KOPT-K1 (cell line): Measurements from ENCODE around the gene THRB.
"Not testable (repeated sequence)": the region's sequence is repeated elsewhere in the genome, so short reads cannot be mapped to it uniquely, and the experiment has no call there.

Experiments
- H3K27ac ChIP-seq: fragments of 200-600 bp; sonication (generic); 2 replicates; pipeline ENCODE4 v1.5.1; 2016; ENCODE audit warnings: antibody characterized with exemption, mild to moderate bottlenecking, low read depth, low read length; ENCODE audit not compliant: poor library complexity, severe bottlenecking
- H3K36me3 ChIP-seq: fragments of 200-600 bp; sonication (generic); 2 replicates; pipeline ENCODE4 v1.5.1; 2017; ENCODE audit warnings: antibody characterized with exemption, mild to moderate bottlenecking, low read length, moderate library complexity; ENCODE audit not compliant: insufficient read depth
- H3K9me3 ChIP-seq: fragments of 200-600 bp; sonication (generic); 2 replicates; pipeline ENCODE4 v1.5.1; 2017; ENCODE audit warnings: antibody characterized with exemption, low read length, mild to moderate bottlenecking; ENCODE audit not compliant: insufficient read depth, poor library complexity, severe bottlenecking

THRB gene

DNA sequence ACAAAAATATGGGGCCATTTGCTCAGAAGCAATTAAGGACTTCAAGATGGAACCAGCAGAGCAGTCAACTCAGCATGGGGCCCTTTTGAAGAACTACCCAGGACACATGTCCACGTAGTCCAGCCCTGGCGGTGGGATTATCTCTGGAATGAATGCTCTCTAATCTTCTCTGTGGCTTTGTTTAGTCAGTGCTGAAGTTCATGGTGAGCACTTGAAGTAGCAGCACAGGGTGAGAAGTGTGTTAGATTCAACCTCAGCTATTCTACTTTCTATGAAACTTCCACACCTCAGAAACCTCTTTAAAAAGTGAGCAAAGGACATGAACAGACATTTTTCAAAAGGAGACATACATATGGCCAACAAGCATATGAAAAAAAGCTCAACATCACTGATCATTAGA is 74.4 kb downstream of the THRB start:
- Histone ChIP-seq H3K36me3 (no peaks in the 10 kb centered on the region), H3K9me3 (no peaks in the 10 kb centered on the region), H3K27ac (no peak overlapping the region)

DNA sequence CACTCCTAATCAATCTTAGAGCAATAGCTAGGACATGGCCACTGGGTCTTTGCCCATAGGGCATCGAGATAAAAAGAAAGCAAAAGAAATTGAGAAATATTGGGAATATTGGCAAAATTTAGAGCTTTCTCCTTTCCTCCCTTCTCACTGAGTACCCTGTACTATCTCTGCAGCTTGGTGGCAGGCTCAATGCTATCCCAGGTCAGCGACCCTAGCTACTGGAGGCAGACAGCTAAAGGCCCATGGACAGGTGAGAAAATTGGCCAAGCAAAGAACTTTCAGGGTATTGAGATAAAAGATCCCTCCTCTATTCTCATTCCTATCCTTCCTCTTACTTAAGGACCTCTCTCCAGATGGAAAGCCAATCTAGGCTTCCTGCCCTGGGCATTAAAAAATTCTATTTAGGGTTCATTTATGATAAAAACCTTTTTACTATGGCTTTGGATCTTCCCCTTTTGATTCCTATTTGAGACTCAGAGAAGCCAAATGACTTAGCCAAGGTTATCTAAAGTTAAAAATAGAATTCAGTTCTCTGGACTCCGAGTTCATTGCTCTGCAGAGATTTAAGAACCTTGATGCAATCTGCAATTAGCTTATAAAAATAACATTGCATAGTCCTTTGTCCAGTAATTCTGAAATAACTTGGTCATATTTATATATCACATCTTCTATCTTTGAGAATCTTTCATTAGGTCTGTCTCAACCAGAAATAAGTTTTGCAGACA is 75.4 kb downstream of the THRB start:
- Histone ChIP-seq H3K9me3 (no peaks in the 10 kb centered on the region), H3K27ac (no peak overlapping the region), H3K36me3 (no peaks in the 10 kb centered on the region)

DNA sequence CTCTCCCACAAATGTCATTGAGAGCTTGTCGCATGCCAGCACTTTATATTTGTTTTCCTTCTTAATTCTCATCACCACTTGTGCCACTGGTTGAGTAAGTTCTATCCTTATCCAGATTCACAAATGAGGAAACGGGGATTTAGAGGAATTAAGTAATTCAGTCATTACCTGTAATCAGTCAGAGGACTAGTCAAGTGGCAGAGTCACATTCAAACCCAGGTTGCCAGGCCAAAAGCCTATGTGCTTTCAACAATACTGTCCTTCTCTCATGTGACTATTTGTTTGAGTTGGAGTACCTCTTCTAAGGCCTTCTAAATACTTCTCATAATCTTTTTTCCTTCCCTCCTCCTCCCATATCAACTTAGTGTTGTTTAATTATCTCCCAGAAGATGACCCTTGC is 76.9 kb downstream of the THRB start:
- Histone ChIP-seq H3K9me3 (no peaks in the 10 kb centered on the region), H3K36me3 (no peaks in the 10 kb centered on the region), H3K27ac (no peak overlapping the region)

DNA sequence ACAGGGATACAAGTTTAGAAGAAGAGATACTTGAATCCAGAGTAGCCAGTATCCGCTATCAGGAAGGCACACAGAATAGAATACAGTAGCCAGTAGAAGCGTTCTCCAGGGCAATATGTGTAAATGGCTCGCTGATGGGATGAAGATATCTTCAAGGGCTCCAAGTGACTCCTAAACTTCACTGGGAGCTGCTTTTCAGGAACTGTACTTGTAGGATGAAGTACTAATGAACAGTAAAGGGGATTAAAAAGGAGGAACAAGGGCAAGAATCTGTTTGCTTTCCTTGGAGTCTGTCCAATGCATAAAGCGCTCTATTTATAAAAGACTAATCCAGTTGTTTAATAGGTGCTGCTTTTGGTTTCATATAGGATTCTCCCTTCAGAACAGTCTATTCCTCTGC is 78.4 kb downstream of the THRB start:
- H3K36me3 ChIP-seq, result no peaks in the 10 kb centered on the region
- no peak overlapping the region for H3K27ac ChIP-seq
- H3K9me3 ChIP-seq, result no peaks in the 10 kb centered on the region

DNA sequence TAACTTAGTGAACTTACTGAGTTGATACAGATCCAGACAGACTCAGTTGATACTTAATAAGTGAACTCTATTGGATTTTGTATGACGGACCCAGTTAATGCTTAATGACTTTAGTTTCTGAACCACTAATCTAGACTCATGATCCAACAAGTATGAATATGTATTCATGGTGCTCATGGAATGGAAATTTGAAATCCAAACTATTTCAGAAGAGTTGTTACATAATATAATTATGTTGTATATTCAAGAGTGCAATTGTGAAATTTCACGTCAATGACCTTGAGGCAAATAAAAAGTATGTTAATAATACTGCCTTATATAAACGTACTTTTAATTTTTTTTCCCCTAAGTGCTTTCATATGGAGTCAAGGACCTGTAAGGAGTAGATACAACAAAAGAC is 78.8 kb downstream of the THRB start:
- Histone ChIP-seq H3K36me3 (no peaks in the 10 kb centered on the region), H3K9me3 (no peaks in the 10 kb centered on the region), H3K27ac (no peak overlapping the region)

DNA sequence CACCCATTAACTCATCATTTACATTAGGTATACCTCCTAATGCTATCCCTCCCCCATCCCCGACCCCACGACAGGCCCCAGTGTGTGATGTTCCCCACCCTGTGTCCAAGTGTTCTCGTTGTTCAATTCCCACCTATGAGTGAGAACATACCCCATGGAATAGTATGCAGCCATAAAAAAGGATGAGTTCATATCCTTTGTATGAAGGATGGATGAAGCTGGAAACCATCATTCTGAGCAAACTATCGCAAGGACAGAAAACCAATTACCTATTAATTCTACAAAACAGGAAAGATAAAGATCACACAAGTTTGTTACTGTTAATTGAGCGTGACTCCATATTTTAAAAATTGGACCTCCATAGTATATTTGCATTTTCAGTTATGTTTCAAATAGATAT is 81.0 kb downstream of the THRB start:
- H3K36me3 ChIP-seq, H3K27ac ChIP-seq, H3K9me3 ChIP-seq: not testable (repeated sequence)

DNA sequence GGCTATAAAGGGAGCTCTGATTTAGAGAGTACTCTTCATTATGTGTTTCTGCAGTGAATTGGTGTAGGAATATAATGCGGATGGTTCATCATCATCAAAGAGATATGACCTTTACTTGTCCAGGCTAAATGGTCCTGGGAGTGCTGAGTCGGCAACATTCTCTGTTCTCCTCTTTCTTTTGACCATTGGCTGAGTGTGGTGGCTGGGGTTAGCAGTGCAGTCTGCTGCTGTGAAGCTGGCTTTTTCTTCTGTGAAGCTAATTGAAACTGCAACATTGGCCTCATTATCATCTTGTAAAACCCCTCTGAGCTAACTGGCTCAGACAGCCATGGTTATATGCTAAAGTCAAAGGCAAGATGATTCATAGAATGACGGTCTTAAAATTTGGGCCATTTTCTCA is 83.8 kb downstream of the THRB start:
- H3K9me3 ChIP-seq, result no peaks in the 10 kb centered on the region
- H3K36me3 ChIP-seq, result no peaks in the 10 kb centered on the region
- no peak overlapping the region for H3K27ac ChIP-seq

DNA sequence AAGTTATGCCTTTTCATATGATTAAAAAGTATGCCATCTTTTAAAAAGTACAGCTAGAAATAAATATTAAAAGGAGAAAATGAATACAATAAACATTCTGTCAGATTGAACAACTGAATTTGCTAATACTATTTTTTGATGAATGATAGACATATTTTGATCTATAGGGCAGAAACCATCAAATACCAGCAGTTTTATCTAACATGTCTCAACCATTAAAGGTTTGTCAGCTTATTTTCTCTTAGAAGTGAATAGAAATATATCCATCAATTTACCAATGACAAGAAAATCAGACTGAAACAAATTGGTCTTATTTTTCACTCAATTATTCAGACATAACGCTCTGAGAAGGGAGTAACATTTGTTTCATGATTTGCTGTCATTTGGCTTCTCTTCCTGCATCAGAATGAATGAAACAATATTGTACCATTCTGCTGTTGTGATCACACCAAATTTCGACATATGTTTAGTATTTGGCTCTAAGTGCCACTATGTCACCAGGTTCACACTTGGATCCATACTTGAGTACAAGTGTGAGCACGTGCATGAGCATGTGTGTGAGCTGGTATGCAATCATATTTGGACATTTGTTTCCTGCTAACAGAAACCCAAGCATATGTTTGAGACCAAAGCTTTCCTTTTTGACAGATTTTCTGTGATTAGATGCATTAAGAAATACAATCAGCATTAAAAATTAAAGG is 86.5 kb downstream of the THRB start:
- Histone ChIP-seq H3K27ac (no peak overlapping the region), H3K36me3 (no peaks in the 10 kb centered on the region), H3K9me3 (no peaks in the 10 kb centered on the region)

DNA sequence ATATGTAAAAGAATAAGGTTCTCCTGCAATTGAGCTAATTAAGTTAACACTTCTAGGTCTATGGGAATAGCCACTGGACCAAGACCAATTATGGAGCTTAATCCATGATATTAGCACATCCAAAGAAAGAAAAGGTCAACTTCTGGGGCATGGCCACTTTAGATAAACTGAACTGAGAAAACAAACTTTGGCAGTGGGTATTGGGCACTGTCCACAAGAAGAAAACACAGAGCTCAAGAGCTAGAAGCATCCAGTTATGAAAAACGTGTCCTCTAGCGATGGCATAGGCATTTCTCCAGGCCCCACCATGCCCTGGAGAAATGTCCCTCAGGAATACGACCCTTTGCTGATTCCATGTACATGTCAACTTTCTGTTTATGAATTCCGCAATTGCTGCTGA is 87.8 kb downstream of the THRB start:
- Histone ChIP-seq H3K36me3 (no peaks in the 10 kb centered on the region), H3K27ac (no peak overlapping the region)

DNA sequence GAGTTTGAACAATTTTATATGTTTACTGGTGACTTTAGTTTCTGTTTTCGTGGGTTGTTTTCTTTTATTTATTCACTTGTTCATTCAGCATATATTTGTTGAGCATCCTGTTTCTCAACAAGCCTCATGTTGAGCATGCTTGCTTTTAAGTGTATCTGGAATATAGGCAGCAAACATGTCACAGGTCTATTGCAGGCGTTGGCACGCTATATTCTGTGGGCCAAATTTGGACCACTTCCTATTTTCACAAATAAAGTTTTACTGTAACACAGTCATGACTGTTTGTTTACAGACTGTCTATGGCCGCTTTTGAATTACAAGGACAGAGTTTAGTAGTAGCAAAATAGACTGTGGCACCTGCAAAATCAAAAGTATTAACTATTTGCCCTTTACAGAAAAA is 89.6 kb downstream of the THRB start:
- Histone ChIP-seq H3K36me3 (no peaks in the 10 kb centered on the region), H3K9me3 (no peaks in the 10 kb centered on the region), H3K27ac (no peak overlapping the region)

More for the DNA sequence above, 87.8 kb downstream of the THRB start:
- no peaks in the 10 kb centered on the region for H3K9me3 ChIP-seq

DNA sequence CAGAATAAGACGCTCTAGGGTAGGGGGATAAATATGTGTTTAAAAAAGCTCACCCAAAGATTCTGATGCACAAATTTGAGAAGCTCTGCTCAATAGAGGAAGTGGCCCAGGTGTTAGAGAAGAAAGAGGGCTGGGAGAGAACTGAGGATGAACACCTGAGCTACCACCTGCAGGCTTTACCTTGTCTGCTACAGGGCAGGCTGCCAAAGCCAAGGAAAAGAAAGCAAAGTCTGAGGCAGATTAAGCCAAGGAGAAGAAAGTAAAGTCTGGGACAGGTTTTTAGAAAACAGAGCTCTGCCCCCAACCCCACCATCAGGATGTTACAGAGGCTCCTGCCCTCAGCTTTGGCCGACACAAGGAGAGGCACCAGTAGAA is 92.9 kb downstream of the THRB start:
- H3K9me3 ChIP-seq, result no peaks in the 10 kb centered on the region
- H3K27ac ChIP-seq, result no peak overlapping the region
- H3K36me3 ChIP-seq, result no peaks in the 10 kb centered on the region

DNA sequence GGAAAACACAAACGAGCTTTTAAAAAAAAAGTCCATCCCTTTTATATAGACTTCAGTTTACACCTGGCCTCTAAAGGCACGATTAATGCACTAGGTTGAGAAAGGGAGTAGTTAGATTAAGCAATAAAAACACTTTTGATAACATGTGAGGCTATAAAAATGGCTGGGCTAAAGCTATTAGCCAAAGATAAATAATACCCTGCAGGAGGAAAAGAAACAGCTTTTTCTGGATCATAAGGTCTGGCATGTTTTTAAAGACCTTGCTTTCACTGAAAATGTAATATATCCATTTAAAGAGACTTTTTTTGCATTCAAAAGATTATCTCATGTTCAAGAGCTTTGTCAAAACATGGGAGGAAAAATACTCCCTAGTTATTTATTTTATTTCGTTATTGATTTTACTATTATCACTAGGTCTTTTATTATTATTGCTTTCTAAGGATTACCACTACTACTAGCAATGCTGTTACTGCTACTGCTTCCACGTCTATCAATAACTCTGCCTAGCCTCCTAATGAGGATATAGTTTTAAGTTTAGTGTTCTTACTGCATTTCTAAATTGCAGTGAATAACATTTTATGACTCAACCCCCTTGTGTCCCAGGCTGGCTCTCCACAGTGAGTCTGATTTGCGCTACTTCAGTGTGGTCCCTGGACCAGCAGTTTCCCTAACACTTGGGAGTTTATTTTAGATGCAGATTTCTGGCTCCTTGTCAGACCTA is 93.4 kb downstream of the THRB start:
- no peak overlapping the region for H3K27ac ChIP-seq
- H3K36me3 ChIP-seq, result no peaks in the 10 kb centered on the region
- no peaks in the 10 kb centered on the region for H3K9me3 ChIP-seq

DNA sequence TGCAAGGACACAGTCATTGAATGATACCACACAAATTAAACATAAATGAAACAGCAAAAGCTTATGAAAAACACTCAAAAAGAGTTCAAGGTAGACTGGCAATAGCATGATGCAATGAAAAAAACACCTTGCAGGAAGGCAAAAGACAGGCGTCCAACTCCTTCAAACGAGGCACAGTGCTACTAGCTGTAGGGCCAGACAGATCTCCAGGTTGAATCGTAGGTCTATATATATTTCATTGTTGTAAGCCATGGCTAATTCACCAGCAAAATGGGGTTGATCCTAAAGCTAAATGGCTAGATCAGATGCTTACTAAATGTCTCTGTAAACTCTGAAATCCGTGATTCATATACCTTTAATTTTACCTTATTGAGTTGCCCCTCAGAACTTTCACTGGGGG is 94.2 kb downstream of the THRB start:
- Histone ChIP-seq H3K9me3 (no peaks in the 10 kb centered on the region), H3K27ac (no peak overlapping the region), H3K36me3 (no peaks in the 10 kb centered on the region)

DNA sequence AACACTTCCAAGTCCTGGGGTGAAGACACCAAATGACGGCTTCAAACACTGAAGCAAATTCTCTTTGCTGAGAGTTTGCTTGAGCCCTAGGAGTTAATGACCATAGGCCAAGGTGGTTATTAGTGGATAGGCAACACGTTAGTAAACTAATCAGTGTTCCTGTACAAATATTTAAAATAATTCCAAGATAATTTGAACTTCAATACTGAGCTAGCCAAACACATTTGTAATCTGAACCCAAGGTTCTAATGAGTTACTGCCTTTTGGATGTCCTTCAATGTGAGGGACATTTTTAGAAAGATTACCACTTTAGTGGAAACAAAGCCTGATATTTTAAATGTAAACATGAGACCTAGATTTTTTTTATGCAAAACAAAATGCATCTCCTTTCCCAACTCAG is 94.6 kb downstream of the THRB start:
- Histone ChIP-seq H3K9me3 (no peaks in the 10 kb centered on the region), H3K27ac (no peak overlapping the region), H3K36me3 (no peaks in the 10 kb centered on the region)

DNA sequence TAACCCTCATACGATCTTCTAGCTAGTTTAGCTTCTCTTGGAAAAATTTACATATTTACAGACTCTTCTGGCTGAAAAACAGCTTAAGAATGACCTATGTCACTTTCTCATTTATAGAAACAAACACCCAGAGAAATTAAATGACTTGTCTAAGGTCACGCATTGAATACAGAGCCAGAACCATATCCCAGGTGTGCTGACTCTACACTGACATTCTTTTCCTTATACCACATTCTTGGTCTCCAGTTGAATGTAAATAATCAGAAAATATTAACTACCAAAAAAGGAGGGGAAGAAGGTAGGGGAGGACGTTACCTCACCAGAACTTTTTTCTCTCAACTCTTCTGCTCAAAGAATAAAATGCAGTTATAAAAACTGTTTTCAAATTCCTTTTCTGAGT is 95.0 kb downstream of the THRB start:
- no peaks in the 10 kb centered on the region for H3K36me3 ChIP-seq
- no peak overlapping the region for H3K27ac ChIP-seq
- no peaks in the 10 kb centered on the region for H3K9me3 ChIP-seq

DNA sequence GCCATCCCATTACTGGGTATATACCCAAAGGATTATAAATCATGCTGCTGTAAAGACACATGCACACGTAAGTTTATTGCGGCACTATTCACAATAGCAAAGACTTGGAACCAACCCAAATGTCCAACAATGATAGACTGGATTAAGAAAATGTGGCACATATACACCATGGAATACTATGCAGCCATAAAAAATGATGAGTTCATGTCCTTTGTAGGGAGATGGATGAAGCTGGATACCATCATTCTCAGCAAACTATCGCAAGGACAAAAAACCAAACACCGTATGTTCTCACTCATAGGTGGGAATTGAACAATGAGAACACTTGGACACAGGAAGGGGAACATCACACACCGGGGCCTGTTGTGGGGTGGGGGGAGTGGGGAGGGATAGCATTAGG is 95.9 kb downstream of the THRB start:
- H3K36me3 ChIP-seq, H3K9me3 ChIP-seq, H3K27ac ChIP-seq: not testable (repeated sequence)
